MM.1S (cell line): Measurements from ENCODE around the gene TMC8.

ENCODE experiments used
- EZH2 ChIP-seq: fragments of 300-600 bp; sonication (generic); optimal IDR thresholded peaks from 2 replicates; pipeline ENCODE3; 2017; ENCODE audit warnings: low read depth, mild to moderate bottlenecking, antibody characterized with exemption, low read length, mixed read lengths
- EZH2phosphoT487 ChIP-seq: fragments of 300-600 bp; sonication (generic); IDR thresholded peaks from 2 replicates; pipeline ENCODE4 v1.6.1; 2018; ENCODE audit warnings: antibody characterized with exemption, low read length
- TF ChIP-seq, protein P1 (sequence below): fragments of 300-600 bp; sonication (generic); IDR thresholded peaks from 2 replicates; pipeline ENCODE4 v1.5.1; 2016; ENCODE audit warnings: antibody characterized with exemption, low read length, mixed read lengths

DNA sequence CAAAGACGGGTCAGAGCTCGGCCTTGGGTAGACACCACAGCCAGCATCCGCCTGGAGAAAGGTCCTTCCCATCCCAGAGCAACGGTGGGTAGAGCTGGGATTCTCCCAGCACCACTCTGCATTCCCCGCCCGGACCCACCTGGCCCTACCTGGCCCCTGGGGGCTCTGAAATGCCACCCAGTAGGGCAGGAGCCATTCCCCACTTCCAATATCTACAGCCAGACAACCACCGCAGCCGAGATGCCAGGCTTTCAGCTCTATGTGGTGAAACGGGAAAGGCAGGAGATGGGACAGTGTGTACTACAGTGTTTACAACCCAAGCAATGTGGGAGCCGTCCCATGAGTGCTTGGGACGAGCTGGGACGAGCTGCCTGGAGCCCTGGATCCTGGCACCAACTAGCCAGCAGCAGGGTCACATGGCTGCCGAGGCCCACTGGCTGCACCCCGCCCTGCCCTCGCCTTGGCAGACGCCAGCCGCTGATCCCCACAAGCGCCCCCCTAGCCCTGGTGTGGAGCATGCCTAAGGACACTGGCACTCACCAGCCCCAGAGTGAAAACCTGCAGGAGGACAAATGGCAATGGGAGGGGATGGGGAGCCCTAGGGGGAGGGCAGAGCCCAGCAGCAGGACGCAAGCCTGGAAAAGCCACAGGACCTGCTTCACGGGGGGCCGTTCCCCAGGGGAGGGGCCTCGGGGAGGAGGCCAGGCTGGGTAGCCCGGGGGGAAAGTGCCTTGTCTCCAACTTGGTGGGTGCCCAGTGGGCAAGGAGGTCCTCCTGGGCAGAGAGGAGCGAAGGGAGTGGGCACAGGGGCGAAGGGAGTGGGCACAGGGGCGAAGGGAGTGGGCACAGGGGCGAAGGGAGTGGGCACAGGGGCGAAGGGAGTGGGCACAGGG is 15.5 kb upstream of the TMC8 start:
- TF ChIP-seq, protein P1, sequence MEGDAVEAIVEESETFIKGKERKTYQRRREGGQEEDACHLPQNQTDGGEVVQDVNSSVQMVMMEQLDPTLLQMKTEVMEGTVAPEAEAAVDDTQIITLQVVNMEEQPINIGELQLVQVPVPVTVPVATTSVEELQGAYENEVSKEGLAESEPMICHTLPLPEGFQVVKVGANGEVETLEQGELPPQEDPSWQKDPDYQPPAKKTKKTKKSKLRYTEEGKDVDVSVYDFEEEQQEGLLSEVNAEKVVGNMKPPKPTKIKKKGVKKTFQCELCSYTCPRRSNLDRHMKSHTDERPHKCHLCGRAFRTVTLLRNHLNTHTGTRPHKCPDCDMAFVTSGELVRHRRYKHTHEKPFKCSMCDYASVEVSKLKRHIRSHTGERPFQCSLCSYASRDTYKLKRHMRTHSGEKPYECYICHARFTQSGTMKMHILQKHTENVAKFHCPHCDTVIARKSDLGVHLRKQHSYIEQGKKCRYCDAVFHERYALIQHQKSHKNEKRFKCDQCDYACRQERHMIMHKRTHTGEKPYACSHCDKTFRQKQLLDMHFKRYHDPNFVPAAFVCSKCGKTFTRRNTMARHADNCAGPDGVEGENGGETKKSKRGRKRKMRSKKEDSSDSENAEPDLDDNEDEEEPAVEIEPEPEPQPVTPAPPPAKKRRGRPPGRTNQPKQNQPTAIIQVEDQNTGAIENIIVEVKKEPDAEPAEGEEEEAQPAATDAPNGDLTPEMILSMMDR: no peak
- no peak for TF ChIP-seq EZH2
- TF ChIP-seq EZH2phosphoT487: no peak
